ENCODE results near the gene ZSCAN1. TPM values are rescaled to one million over a fixed set of nuclear protein-coding genes. Genes with fewer than 3 reads are reported as not detected.

Gene ZSCAN1
- not detected for total RNA-seq

GRCh38 chr19:58033741-58034476 lies at the start of gene ZSCAN1:
Gene ZSCAN1 (plus strand): TSS chr19:58034025. CDS start chr19:58037837, 3,812 bp downstream.
- peak; percentile 94 for DNase-seq (ENCODE audit: extremely low spot score)
- 5% methylated on average over 18 of the region's 101 CpGs for WGBS
- Histone ChIP-seq H3K4me3 (peak within 1 kb of the TSS; percentile 60 to 71 (median 62)), H3K4me1 (peaks cover 3 to 26% (median 17%) of the 10 kb centered on the region in 4 donors), H3K9me3 (peaks cover 0 to 40% (median 18%) of the 10 kb centered on the region in 4 donors), H3K36me3 (no peaks in the 10 kb centered on the region), H3K27me3 (peaks cover 0 to 47% (median 6%) of the 10 kb centered on the region in 4 donors), H3K27ac (replicated peaks in 1 of 4) (peak within 1 kb of the TSS in 3 of 4 donors; percentile 41 to 78 (median 66))
- TF ChIP-seq, protein P1, sequence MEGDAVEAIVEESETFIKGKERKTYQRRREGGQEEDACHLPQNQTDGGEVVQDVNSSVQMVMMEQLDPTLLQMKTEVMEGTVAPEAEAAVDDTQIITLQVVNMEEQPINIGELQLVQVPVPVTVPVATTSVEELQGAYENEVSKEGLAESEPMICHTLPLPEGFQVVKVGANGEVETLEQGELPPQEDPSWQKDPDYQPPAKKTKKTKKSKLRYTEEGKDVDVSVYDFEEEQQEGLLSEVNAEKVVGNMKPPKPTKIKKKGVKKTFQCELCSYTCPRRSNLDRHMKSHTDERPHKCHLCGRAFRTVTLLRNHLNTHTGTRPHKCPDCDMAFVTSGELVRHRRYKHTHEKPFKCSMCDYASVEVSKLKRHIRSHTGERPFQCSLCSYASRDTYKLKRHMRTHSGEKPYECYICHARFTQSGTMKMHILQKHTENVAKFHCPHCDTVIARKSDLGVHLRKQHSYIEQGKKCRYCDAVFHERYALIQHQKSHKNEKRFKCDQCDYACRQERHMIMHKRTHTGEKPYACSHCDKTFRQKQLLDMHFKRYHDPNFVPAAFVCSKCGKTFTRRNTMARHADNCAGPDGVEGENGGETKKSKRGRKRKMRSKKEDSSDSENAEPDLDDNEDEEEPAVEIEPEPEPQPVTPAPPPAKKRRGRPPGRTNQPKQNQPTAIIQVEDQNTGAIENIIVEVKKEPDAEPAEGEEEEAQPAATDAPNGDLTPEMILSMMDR (IDR thresholded peaks at IDR 0.05), result no peak
- TF ChIP-seq POLR2AphosphoS5 (IDR thresholded peaks at IDR 0.05) (peak; percentile 60 to 62), POLR2A (IDR thresholded peaks at IDR 0.05; ENCODE audit: low read depth) (no peak), EP300 (IDR thresholded peaks at IDR 0.05) (no peak)
- intact Hi-C loops (cut with DNase I), result no loop called here

GRCh38 chr19:57992841-57993240 lies 41.0 kb upstream of the ZSCAN1 start:
- TF ChIP-seq, protein P1 (IDR thresholded peaks at IDR 0.05), result no peak
- TF ChIP-seq POLR2A (IDR thresholded peaks at IDR 0.05; ENCODE audit: low read depth) (no peak), EP300 (IDR thresholded peaks at IDR 0.05) (no peak), POLR2AphosphoS5 (IDR thresholded peaks at IDR 0.05) (no peak)
- Histone ChIP-seq H3K4me3 (no peak overlapping the region), H3K9me3 (peaks cover 6 to 97% (median 84%) of the 10 kb centered on the region in 4 donors), H3K27ac (replicated peaks in 1 of 4) (no peak overlapping the region), H3K4me1 (no peaks in the 10 kb centered on the region), H3K36me3 (peaks cover 73 to 93% (median 83%) of the 10 kb centered on the region in 4 donors), H3K27me3 (no peaks in the 10 kb centered on the region)
- no peak for DNase-seq (ENCODE audit: extremely low spot score)
- 100% methylated on average over 1 of the region's 1 CpG for WGBS
- intact Hi-C loops (cut with DNase I), result no loop called here

DNA sequence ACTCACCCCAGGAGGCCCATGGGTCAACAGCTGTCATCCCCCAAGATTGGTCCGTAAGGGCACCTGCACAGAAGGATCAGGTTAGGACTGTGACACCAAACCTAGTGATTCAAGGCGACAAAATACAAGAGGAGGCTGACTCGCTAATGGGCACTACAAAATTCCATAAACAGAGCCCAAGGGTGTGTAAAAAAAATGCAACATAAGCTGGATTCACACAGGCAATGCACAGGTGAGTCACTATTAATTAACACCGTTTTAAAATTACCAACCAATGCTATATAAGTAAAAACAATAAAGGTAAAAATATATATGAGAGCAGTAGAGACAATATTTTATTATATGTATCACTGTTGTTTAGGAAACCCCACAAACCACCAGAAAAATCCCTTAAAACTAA lies 33.1 kb upstream of the ZSCAN1 start:
- TF ChIP-seq EP300 (IDR thresholded peaks at IDR 0.05), result no peak
- TF ChIP-seq, protein P1 (IDR thresholded peaks at IDR 0.05), result no peak
- TF ChIP-seq POLR2A (IDR thresholded peaks at IDR 0.05; ENCODE audit: low read depth), result no peak
- TF ChIP-seq POLR2AphosphoS5 (IDR thresholded peaks at IDR 0.05), result no peak
- Histone ChIP-seq H3K4me1 (peaks cover 25 to 36% (median 26%) of the 10 kb centered on the region in 4 donors), H3K27ac (replicated peaks in 1 of 4) (no peak overlapping the region), H3K4me3 (no peak overlapping the region), H3K9me3 (peaks cover 0 to 82% (median 43%) of the 10 kb centered on the region in 4 donors), H3K36me3 (peaks cover 48 to 68% (median 67%) of the 10 kb centered on the region in 4 donors), H3K27me3 (no peaks in the 10 kb centered on the region)
- 97% methylated on average over 4 of the region's 4 CpGs for WGBS
- intact Hi-C loops (cut with DNase I), result loop anchor here (5.0 kb wide), 1 partner anchor 63 kb away; the partner anchor contains the start of gene ZNF418
- DNase-seq (ENCODE audit: extremely low spot score), result no peak

DNA sequence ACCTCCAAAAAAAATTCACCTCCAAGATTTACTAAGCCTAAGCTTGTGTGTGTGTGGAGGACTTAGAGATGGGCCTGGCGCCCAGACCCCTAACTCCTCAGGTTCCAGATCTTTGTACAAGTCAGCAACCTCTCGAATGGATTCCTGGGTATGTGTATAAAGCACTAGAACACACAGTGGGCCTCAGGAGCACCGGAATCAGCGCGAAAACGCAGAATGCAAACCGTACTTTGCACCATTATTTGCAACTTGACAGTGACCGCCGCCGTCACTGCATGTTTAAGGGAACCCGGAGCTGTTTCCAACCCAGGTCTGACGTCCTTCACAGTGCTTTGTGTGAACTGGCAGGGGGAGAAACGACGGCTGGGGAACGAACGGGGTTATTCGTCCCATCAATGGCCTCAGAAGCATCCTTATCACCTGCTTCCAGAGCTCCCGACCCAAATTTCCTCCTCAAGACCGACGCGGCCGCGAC lies 31.9 kb upstream of the ZSCAN1 start:
- peak overlapping the region; percentile 91 to 96 (median 94) for H3K27ac ChIP-seq (replicated peaks in 1 of 4)
- peaks cover 51 to 69% (median 67%) of the 10 kb centered on the region in 4 donors for H3K36me3 ChIP-seq
- TF ChIP-seq POLR2AphosphoS5 (IDR thresholded peaks at IDR 0.05) (no peak), EP300 (IDR thresholded peaks at IDR 0.05) (no peak), POLR2A (IDR thresholded peaks at IDR 0.05; ENCODE audit: low read depth) (no peak)
- TF ChIP-seq, protein P1 (IDR thresholded peaks at IDR 0.05), result no peak
- no peaks in the 10 kb centered on the region for H3K27me3 ChIP-seq
- WGBS, result 13% methylated on average over 13 of the region's 23 CpGs
- no peak for DNase-seq (ENCODE audit: extremely low spot score)
- peaks cover 25 to 36% (median 26%) of the 10 kb centered on the region in 4 donors for H3K4me1 ChIP-seq
- peaks cover 0 to 83% (median 46%) of the 10 kb centered on the region in 4 donors for H3K9me3 ChIP-seq
- intact Hi-C loops (cut with DNase I), result loop anchor here (5.0 kb wide), 1 partner anchor 65 kb away; the partner anchor contains the start of gene ZNF418
- peak overlapping the region; percentile 87 to 97 (median 96) for H3K4me3 ChIP-seq
